Nephron progenitor cell (in vitro differentiated cells): ENCODE data around the gene DOCK3.
"Not testable (repeated sequence)": the region's sequence is repeated elsewhere in the genome, so short reads cannot be mapped to it uniquely, and the experiment has no call there.

Experiments used
- DNase-seq: peaks from one replicate; pipeline ENCODE4 v3.0.0; 2021
- H3K27ac Mint-ChIP-seq: 2 replicates; pipeline ENCODE4 v1.8.0; 2021; ENCODE audit warnings: mild to moderate bottlenecking, moderate library complexity, mixed read lengths
- H3K27me3 Mint-ChIP-seq: 2 replicates; pipeline ENCODE4 v1.8.0; 2021; ENCODE audit warnings: mild to moderate bottlenecking, low read depth, mixed read lengths; ENCODE audit not compliant: poor library complexity
- H3K36me3 Mint-ChIP-seq: 2 replicates; pipeline ENCODE4 v1.8.0; 2021; ENCODE audit warnings: low read depth, mixed read lengths
- H3K4me1 Mint-ChIP-seq: 2 replicates; pipeline ENCODE4 v1.8.0; 2021; ENCODE audit warnings: mixed read lengths
- H3K4me3 Mint-ChIP-seq: 2 replicates; pipeline ENCODE4 v1.8.0; 2021; ENCODE audit warnings: mild to moderate bottlenecking, moderate library complexity, mixed read lengths
- H3K9me3 Mint-ChIP-seq: 2 replicates; pipeline ENCODE4 v1.8.0; 2021; ENCODE audit warnings: mild to moderate bottlenecking, moderate library complexity, mixed read lengths
- TF ChIP-seq, protein P1 (sequence below): fragments of 200-600 bp; sonication (generic); IDR thresholded peaks from 2 replicates; pipeline ENCODE4 v1.5.0; 2021; ENCODE audit warnings: antibody characterized with exemption

Gene DOCK3

DNA sequence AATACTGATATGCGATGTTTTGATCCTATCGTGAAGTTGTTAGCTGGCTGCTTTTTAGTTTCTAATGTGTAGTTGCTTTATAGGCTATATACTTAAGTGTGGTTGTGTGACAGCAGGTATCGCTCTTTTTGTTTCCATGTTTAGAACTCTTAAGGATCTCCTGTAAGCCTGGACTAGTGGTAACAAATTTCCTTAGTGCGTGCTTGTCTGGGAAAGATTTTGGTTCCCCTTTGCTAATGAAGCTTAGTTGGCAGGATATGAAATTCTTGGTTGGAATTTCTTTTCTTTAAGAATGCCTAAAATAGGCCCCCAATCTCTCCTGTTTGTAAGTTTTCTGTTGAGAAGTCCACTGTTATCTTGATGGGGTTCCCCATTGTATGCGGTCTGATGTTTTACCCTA lies 173.6 kb downstream of the DOCK3 start:
- Mint-ChIP-seq H3K27me3 (peaks cover 15% of the 10 kb centered on the region), H3K27ac (no peak overlapping the region), H3K4me1 (no peaks in the 10 kb centered on the region), H3K4me3 (no peak overlapping the region), H3K9me3 (peaks cover 28% of the 10 kb centered on the region), H3K36me3 (peaks cover 8% of the 10 kb centered on the region)
- DNase-seq = no peak
- TF ChIP-seq, protein P1, sequence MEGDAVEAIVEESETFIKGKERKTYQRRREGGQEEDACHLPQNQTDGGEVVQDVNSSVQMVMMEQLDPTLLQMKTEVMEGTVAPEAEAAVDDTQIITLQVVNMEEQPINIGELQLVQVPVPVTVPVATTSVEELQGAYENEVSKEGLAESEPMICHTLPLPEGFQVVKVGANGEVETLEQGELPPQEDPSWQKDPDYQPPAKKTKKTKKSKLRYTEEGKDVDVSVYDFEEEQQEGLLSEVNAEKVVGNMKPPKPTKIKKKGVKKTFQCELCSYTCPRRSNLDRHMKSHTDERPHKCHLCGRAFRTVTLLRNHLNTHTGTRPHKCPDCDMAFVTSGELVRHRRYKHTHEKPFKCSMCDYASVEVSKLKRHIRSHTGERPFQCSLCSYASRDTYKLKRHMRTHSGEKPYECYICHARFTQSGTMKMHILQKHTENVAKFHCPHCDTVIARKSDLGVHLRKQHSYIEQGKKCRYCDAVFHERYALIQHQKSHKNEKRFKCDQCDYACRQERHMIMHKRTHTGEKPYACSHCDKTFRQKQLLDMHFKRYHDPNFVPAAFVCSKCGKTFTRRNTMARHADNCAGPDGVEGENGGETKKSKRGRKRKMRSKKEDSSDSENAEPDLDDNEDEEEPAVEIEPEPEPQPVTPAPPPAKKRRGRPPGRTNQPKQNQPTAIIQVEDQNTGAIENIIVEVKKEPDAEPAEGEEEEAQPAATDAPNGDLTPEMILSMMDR = no peak

DNA sequence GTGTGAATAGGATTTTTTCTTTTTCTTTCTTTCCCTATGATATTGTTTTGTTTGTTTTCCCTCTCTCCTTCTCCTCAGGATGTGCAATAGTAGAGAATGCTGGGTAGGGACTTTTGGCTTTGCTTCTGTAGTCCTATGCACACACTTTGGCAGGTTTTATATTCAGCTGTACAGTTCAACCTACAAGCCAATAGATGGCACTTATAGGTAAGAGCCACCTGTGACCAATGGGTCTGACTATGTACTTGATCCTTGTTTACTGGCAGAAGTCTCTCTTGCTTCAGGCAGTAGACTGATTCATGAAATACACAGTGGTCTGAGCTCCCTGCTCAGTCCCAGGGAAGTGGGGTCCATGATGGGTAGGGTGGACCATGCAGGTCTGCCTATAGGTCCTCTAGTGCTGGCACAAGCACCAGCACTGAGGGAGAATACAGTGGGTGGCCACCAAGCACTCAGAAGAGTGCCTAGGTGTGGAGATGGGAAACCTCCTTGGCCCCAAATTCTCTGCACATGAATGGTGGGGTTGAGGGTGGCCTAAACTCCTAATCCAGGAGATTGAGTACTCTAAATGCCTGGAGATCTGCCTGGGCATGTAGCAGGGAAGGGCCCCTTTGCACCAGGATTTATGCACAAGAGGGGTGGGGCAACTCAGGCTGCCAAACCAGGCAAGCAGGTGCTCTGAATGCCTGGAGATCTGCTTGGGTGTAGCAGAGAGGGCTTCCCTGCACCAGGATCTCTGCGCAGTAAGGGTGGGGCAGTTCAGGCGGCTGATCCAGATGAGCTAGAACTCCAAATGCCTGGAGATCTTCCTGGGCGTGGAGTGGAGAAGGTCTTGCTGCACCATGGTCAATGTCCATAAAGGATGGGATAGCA lies 176.1 kb downstream of the DOCK3 start:
- peaks cover 14% of the 10 kb centered on the region for H3K27me3 Mint-ChIP-seq

DNA sequence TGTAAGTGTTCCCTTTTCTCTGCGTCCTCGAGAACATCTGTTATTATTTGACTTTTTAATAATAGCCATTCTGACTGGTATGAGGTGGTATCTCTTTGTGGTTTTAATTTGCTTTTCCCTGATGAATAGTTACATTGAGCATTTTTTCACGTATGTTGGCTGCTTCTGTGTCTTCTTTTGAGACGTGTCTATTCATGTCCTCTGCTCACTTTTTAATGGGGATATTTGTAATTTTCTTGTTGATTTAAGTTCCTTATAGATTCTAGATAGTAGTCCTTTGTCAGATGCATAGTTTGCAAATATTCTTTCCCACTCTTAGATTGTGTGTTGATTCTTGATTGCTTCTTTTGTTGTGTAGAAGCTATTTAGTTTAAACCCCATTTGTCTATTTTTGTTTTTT lies 179.2 kb downstream of the DOCK3 start:
- TF ChIP-seq, protein P1 = no peak
- Mint-ChIP-seq H3K4me3 (no peak overlapping the region), H3K36me3 (no peaks in the 10 kb centered on the region), H3K27me3 (peaks cover 6% of the 10 kb centered on the region), H3K9me3 (peaks cover 41% of the 10 kb centered on the region), H3K4me1 (no peaks in the 10 kb centered on the region), H3K27ac (no peak overlapping the region)
- no peak for DNase-seq

More for the DNA sequence above, 176.1 kb downstream of the DOCK3 start:
- H3K27ac Mint-ChIP-seq = no peak overlapping the region
- TF ChIP-seq, protein P1 = no peak
- no peaks in the 10 kb centered on the region for H3K4me1 Mint-ChIP-seq
- H3K4me3 Mint-ChIP-seq = no peak overlapping the region
- no peak for DNase-seq
- peaks cover 8% of the 10 kb centered on the region for H3K36me3 Mint-ChIP-seq
- H3K9me3 Mint-ChIP-seq = peaks cover 46% of the 10 kb centered on the region

DNA sequence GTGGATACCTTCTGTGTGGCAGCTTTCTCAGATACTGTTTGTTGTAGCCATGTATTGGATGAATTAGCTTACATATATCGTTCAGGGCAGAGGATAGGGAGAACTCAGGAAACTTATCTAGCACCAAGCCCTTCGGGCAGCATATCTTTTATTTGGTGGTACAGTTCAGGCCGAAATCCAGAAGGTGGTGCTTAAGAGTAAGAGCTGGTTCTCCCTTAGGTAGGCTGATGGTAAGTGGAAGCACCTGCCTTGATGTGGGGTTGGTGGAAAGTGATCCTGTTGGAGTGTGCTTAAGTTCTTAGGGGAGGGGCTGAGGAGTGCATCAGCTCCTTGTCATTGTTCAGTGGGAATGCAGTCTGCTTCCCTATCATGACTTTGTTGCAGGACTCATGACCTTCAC lies 187.5 kb downstream of the DOCK3 start:
- H3K36me3 Mint-ChIP-seq = no peaks in the 10 kb centered on the region
- TF ChIP-seq, protein P1 = no peak
- H3K9me3 Mint-ChIP-seq = peaks cover 23% of the 10 kb centered on the region
- no peaks in the 10 kb centered on the region for H3K27me3 Mint-ChIP-seq
- peaks cover 9% of the 10 kb centered on the region for H3K4me1 Mint-ChIP-seq
- no peak overlapping the region for H3K4me3 Mint-ChIP-seq
- DNase-seq = no peak
- no peak overlapping the region for H3K27ac Mint-ChIP-seq

DNA sequence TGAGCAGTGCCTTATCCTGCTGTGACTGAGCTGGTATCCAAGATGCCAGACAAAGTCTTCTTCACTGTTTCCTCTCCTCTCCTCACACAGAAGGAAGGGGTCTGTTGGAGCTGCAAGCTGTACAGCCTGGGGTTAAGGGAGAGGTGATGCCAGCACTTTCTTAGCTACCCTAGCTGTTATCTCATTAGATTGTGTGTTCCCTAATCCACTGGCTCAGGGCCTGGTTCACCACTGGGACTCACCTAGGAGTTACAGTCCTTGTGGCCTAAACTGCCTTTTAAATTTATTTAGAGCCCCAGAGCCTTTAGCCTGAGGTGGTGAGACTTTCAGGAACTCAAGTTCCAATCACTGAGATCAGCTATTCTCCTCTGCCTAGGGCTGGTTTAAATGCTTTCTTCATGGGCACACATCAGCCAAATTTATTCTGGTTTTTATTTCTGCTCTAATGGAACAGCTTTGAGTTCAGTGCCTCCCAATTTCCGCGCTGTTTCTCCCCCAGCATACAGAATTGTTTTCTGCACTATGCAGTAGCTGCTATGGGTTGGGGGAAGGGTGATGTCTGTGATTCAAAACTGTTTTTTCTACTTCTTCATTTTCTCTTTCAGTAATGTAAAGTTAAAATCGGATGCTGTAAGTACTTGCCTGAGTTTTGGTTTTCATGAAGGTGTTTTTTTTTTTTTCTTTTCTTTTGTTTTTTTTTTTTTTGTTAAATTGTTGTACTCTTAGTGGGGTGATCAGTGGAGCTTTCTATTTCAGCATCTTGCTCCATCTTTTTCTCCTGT lies 198.8 kb downstream of the DOCK3 start:
- Mint-ChIP-seq H3K4me1 (peaks cover 13% of the 10 kb centered on the region), H3K9me3 (peaks cover 25% of the 10 kb centered on the region), H3K36me3 (no peaks in the 10 kb centered on the region), H3K27ac (peak overlapping the region; percentile 86), H3K4me3 (no peak overlapping the region), H3K27me3 (peaks cover 8% of the 10 kb centered on the region)
- TF ChIP-seq, protein P1 = no peak
- no peak for DNase-seq

DNA sequence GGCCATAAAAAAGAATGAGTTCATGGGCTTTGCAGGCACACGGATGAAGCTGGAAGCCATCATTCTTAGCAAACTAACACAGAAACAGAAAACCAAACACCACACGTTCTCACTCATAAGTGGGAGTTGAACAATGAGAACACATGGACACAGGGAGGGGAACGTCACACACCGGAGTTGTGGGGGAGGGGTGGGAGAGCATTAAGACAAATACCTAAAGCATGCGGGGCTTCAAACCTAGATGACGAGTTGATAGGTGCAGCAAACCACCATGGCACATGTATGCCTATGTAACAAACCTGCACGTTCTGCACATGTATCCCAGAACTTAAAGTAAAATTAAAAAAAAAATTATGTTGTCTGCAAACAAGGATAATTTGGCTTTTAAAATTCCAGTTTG lies 200.1 kb downstream of the DOCK3 start:
- not testable (repeated sequence) for H3K36me3 Mint-ChIP-seq, H3K27me3 Mint-ChIP-seq, H3K4me3 Mint-ChIP-seq, DNase-seq, H3K27ac Mint-ChIP-seq, H3K4me1 Mint-ChIP-seq
- H3K9me3 Mint-ChIP-seq = peaks cover 25% of the 10 kb centered on the region
